Kidney (tissue), 14 donors: ENCODE results near the gene CLEC16A. TPM values are rescaled to one million over a fixed set of nuclear protein-coding genes. Genes with fewer than 3 reads are reported as not detected.

Experiments
- DNase-seq, 5 donors: peaks; one replicate each; pipeline ENCODE4 v3.0.0-alpha.2; 2013 to 2020
- FAIRE-seq: peaks from 2 replicates; lab custom pipeline; 2012; peaks lifted over from hg19 to GRCh38; lab: Jason Lieb, UNC
- H3K27ac ChIP-seq, 2 donors: one replicate each; pipeline ENCODE4 v1.7.0; 2013; ENCODE audit warnings: low read depth in 2 of 2, low read length in 2 of 2, inconsistent platforms in 1 of 2
- H3K27me3 ChIP-seq: one replicate; pipeline ENCODE4 v1.7.1; 2013; ENCODE audit warnings: low read length, inconsistent platforms; ENCODE audit not compliant: control insufficient read depth, insufficient read depth
- H3K36me3 ChIP-seq, 3 donors: one replicate each; pipeline versions ENCODE4 v1.7.0 to v1.7.1; 2013; ENCODE audit warnings: low read length in 3 of 3, control low read depth in 1 of 3, inconsistent platforms in 1 of 3; ENCODE audit not compliant: insufficient read depth in 3 of 3, control insufficient read depth in 2 of 3
- H3K4me1 ChIP-seq, 3 donors: one replicate each; pipeline versions ENCODE4 v1.7.0 to v1.7.1; 2013; ENCODE audit warnings: low read length in 3 of 3, inconsistent platforms in 1 of 3, low read depth in 1 of 3; ENCODE audit not compliant: control insufficient read depth in 2 of 3, insufficient read depth in 2 of 3
- H3K4me3 ChIP-seq, 3 donors: one replicate each; pipeline versions ENCODE4 v1.7.0 to v1.8.1; 2013; ENCODE audit warnings: low read length in 3 of 3, control low read depth in 1 of 3, inconsistent platforms in 1 of 3
- H3K9ac ChIP-seq, 3 donors: one replicate each; pipeline versions ENCODE4 v1.7.0 to v1.7.1; 2013; ENCODE audit warnings: low read length in 3 of 3, control low read depth in 1 of 3, inconsistent platforms in 1 of 3
- H3K9me3 ChIP-seq, 3 donors: one replicate each; pipeline versions ENCODE4 v1.7.0 to v1.7.1; 2013; ENCODE audit warnings: low read length in 3 of 3, control low read depth in 1 of 3, inconsistent platforms in 1 of 3; ENCODE audit not compliant: control insufficient read depth in 2 of 3, insufficient read depth in 1 of 3
- intact Hi-C: fragments of 100-400 bp; cut with DNase I; formaldehyde crosslinking; loops from one replicate; pipeline ENCODE4 v1.11.1; 2022
- polyA plus RNA-seq: library from polyadenylated mRNA; stranded (reverse); fragments of 350-450 nt; fragmentation: Illumina TruSeq; extraction: RNeasy Lipid Tissue Mini Kit (QIAGEN cat#74804); gene quantifications from one replicate; pipeline ENCODE4 v1.2.3, GENCODE V29; 2014; ENCODE audit warnings: low read depth, low replicate concordance; ENCODE audit not compliant: insufficient read depth
- total RNA-seq: library from RNA; stranded (reverse); fragmentation: NEBNext Ultra II Directional; extraction: Animal tissue kit (Norgen Biotek cat#: 25700); gene quantifications from one replicate; pipeline ENCODE4 v1.2.1, GENCODE V29; 2021
- TF ChIP-seq, protein P1 (sequence below): IDR thresholded peaks from 3 replicates; pipeline ENCODE4 v1.5.1; 2012; ENCODE audit warnings: mild to moderate bottlenecking, moderate library complexity, borderline replicate concordance; ENCODE audit not compliant: insufficient read depth; ENCODE audit errors: extremely low read depth
- donor health status: control.
- donor health status: control.
- donor health status: control.
- donor health status: control.
- donor health status: control.
- donor health status: DM: yes; HTN: yes; CAD: no.
- donor health status: Normal renal cell carcinoma (clear cell type).

Gene CLEC16A
- total and polyA plus RNA-seq, 2 donors from 2014 or later = 10.8 to 51.9 TPM

DNA sequence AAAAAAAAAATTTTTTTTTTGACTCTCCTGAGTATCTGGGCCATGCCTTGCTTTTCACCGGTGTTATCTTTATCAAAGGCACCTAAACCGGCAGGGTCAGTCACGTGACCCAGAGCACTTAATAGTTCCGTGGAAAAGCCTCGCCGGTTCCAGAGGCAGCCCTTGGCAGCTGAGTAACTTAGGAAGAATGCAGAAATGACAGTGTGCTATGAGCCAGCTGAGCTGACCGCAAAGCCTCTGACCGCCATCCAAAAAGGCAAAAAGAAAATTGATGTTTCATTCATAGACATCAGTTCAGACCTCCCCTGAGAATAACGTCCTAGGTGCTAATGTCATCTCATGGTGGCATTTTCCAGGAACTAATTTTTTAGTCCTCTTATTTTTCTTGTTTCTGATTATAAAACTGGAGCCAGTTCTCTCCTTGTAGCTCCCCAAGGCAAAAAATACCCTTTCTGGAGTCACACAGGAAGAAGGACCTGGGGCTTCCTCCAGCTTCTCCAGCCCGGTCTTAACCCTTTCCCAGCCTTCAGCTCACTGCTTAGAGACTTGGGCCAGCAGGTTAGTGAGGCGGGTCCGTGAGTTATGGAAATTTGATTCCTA, 189.1 kb downstream of the CLEC16A start:
- Histone ChIP-seq H3K9ac (peak overlapping the region in 1 of 3 donors; percentile 61), H3K27me3 (no peaks in the 10 kb centered on the region), H3K9me3 (no peaks in the 10 kb centered on the region), H3K27ac (peak overlapping the region; percentile 59 to 81), H3K4me1 (peaks cover 17 to 39% (median 36%) of the 10 kb centered on the region in 3 donors), H3K36me3 (no peaks in the 10 kb centered on the region), H3K4me3 (no peak overlapping the region)
- TF ChIP-seq, protein P1, sequence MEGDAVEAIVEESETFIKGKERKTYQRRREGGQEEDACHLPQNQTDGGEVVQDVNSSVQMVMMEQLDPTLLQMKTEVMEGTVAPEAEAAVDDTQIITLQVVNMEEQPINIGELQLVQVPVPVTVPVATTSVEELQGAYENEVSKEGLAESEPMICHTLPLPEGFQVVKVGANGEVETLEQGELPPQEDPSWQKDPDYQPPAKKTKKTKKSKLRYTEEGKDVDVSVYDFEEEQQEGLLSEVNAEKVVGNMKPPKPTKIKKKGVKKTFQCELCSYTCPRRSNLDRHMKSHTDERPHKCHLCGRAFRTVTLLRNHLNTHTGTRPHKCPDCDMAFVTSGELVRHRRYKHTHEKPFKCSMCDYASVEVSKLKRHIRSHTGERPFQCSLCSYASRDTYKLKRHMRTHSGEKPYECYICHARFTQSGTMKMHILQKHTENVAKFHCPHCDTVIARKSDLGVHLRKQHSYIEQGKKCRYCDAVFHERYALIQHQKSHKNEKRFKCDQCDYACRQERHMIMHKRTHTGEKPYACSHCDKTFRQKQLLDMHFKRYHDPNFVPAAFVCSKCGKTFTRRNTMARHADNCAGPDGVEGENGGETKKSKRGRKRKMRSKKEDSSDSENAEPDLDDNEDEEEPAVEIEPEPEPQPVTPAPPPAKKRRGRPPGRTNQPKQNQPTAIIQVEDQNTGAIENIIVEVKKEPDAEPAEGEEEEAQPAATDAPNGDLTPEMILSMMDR = no peak
- intact Hi-C loops = no loop called here
- FAIRE-seq (no peak), DNase-seq (peak in 4 of 5 donors; percentile 61 to 94 (median 86))

- no peak for FAIRE-seq
- no peak for DNase-seq
- Histone ChIP-seq H3K9me3 (no peaks in the 10 kb centered on the region), H3K27me3 (no peaks in the 10 kb centered on the region), H3K27ac (no peak overlapping the region), H3K36me3 (no peaks in the 10 kb centered on the region), H3K4me3 (no peak overlapping the region), H3K4me1 (peaks cover 13 to 36% (median 31%) of the 10 kb centered on the region in 3 donors), H3K9ac (no peak overlapping the region)
- intact Hi-C loops = no loop called here
- TF ChIP-seq, protein P1 = no peak
These were observed 190.5 kb downstream of the CLEC16A start for GRCh38 chr16:11134722-11135463.

GRCh38 chr16:11135464-11135973, 191.2 kb downstream of the CLEC16A start:
- Histone ChIP-seq H3K36me3 (no peaks in the 10 kb centered on the region), H3K4me3 (no peak overlapping the region), H3K27me3 (no peaks in the 10 kb centered on the region), H3K27ac (no peak overlapping the region), H3K9ac (no peak overlapping the region), H3K9me3 (no peaks in the 10 kb centered on the region), H3K4me1 (peaks cover 13 to 33% (median 24%) of the 10 kb centered on the region in 3 donors)
- intact Hi-C loops = no loop called here
- TF ChIP-seq, protein P1 = no peak
- no peak for FAIRE-seq
- no peak for DNase-seq
